Activated B cell treated with CpG ODN at 0.5 μM for 24 hours (primary cell): ENCODE results near the gene KLHL22. TPM values are rescaled to one million over a fixed set of nuclear protein-coding genes. Genes with fewer than 3 reads are reported as not detected.
"Not testable (repeated sequence)": the region's sequence is repeated elsewhere in the genome, so short reads cannot be mapped to it uniquely, and the experiment has no call there.

Experiments used
- ATAC-seq: fragments of 200-7000 bp; cut with Tn5 transposase; one replicate; pipeline ENCODE4 v1.10.0; 2021; ENCODE audit warnings: low read depth, mild to moderate bottlenecking, moderate library complexity
- CTCF ChIA-PET: fragments of 350-600 bp; sonication (Branson Sonifier 250); formaldehyde crosslinking; loops from one replicate; lab custom pipeline; 2021; ENCODE audit warnings: antibody characterized with exemption; lab: Charles Lee
- POLR2A ChIA-PET: fragments of 350-600 bp; sonication (Branson Sonifier 250); formaldehyde crosslinking; loops from one replicate; lab custom pipeline; 2021; ENCODE audit warnings: antibody characterized with exemption; lab: Charles Lee
- DNase-seq: peaks from one replicate; pipeline ENCODE4 v3.0.0; 2022
- H3K27ac Mint-ChIP-seq: one replicate; pipeline ENCODE4 v1.8.0; 2020; ENCODE audit warnings: mixed read lengths
- H3K27me3 Mint-ChIP-seq: one replicate; pipeline ENCODE4 v1.8.0; 2021; ENCODE audit warnings: mixed read lengths
- H3K36me3 Mint-ChIP-seq: one replicate; pipeline ENCODE4 v1.8.0; 2021; ENCODE audit warnings: low read depth, mixed read lengths
- H3K4me1 Mint-ChIP-seq: one replicate; pipeline ENCODE4 v1.8.0; 2021; ENCODE audit warnings: mixed read lengths
- H3K4me3 Mint-ChIP-seq: one replicate; pipeline ENCODE4 v1.8.0; 2020; ENCODE audit warnings: mild to moderate bottlenecking, mixed read lengths
- H3K9me3 Mint-ChIP-seq: one replicate; pipeline ENCODE4 v1.8.0; 2020; ENCODE audit warnings: mixed read lengths
- intact Hi-C: fragments of 100-400 bp; cut with micrococcal nuclease; formaldehyde crosslinking; loops from one replicate; pipeline ENCODE4 v1.15.1; 2024
- total RNA-seq: library from RNA; stranded (reverse); gene quantifications from 2 replicates; pipeline ENCODE4 v1.2.3, GENCODE V29; 2022
- TF ChIP-seq, protein P1 (sequence below): fragments of 200-600 bp; IDR thresholded peaks from one replicate; pipeline ENCODE4 v1.8.0; 2022; ENCODE audit warnings: antibody characterized with exemption, mild to moderate bottlenecking

KLHL22 gene
- total RNA-seq, 1 donor from 2014 or later: 26.1 TPM

DNA sequence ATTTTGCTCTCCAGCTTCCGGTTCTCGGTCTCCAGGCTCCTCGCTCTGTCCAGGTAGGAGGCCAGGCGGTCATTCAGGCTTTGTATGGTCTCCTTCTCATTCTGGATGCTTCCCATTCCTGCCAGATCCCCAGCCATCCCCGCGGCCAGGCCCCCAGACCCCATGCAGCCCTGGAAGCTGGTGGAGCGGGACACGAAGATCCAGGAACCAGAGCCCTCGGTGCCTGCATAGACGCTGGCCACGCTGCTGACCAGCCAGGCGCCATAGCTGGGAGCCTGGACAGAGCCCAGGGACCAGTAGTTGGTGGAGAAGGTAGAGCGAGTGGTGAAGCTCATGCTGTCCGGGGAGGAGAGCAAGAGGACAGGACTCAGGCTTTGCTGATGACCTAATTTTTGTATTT is 11.8 kb downstream of the KLHL22 start:
- intact Hi-C loops: no loop called here
- TF ChIP-seq, protein P1, sequence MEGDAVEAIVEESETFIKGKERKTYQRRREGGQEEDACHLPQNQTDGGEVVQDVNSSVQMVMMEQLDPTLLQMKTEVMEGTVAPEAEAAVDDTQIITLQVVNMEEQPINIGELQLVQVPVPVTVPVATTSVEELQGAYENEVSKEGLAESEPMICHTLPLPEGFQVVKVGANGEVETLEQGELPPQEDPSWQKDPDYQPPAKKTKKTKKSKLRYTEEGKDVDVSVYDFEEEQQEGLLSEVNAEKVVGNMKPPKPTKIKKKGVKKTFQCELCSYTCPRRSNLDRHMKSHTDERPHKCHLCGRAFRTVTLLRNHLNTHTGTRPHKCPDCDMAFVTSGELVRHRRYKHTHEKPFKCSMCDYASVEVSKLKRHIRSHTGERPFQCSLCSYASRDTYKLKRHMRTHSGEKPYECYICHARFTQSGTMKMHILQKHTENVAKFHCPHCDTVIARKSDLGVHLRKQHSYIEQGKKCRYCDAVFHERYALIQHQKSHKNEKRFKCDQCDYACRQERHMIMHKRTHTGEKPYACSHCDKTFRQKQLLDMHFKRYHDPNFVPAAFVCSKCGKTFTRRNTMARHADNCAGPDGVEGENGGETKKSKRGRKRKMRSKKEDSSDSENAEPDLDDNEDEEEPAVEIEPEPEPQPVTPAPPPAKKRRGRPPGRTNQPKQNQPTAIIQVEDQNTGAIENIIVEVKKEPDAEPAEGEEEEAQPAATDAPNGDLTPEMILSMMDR: no peak
- no peak for ATAC-seq
- Mint-ChIP-seq H3K27me3 (no peaks in the 10 kb centered on the region), H3K4me1 (peaks cover 5% of the 10 kb centered on the region), H3K27ac (no peak overlapping the region), H3K9me3 (no peaks in the 10 kb centered on the region), H3K4me3 (no peak overlapping the region), H3K36me3 (peaks cover 28% of the 10 kb centered on the region)
- ChIA-PET POLR2A (interaction anchor here (0.6 to 1.3 kb wide), 2 partner anchors 20 to 1265 kb away, joined by 3 to 8 read pairs; no protein-coding TSS in a partner anchor), CTCF (no interaction called here)
- DNase-seq: no peak

DNA sequence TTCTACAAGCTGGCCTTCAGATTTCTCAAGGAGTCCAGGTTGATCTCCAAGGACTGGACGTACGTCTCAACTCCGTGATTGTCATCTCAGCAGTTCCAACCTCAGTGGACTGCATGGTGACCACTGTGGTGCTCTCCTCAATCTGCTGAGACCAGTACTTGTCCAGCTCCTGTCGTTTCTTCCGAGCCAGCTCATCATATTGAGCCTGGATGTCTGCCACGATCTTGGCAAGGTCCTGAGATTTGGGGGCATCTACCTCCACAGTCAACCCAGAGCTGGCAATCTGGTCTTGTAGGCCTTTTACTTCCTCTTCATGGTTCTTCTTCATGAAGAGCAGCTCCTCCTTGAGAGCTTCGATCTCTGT is 12.5 kb downstream of the KLHL22 start:
- H3K9me3 Mint-ChIP-seq, H3K4me3 Mint-ChIP-seq, H3K27ac Mint-ChIP-seq, H3K4me1 Mint-ChIP-seq, ATAC-seq, DNase-seq, intact Hi-C loops, CTCF ChIA-PET, H3K27me3 Mint-ChIP-seq: not testable (repeated sequence)
- peaks cover 21% of the 10 kb centered on the region for H3K36me3 Mint-ChIP-seq
- POLR2A ChIA-PET: interaction anchor here (0.6 kb wide), 1 partner anchor 1266 kb away, joined by 8 read pairs; no protein-coding TSS in a partner anchor

DNA sequence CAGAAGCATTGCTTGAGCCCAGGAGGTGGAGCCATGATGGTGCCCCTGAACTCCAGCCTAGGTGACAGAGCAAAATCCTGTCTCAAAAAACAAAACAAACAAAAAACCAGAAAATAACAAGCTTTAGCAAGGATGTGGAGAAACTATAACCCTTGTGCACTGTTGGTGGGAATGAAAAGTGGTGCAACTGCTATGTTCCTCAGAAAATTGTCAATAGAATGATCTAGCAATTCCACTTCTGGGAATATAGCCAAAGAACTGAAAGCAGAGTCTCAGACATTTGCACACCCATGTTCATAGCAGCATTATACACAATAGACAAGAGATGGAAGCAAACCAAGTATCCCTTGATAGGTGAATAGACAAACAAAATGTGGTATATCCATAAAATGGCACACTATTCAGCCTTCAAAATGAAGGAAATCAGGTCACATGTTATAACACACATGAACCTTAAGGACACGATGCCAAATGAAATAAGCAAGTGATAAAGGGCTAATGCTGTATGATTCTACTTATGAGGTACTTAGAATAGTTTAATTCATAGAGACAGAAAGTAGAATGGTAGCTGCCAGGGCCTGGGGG is 15.9 kb downstream of the KLHL22 start:
- Mint-ChIP-seq H3K4me1 (no peaks in the 10 kb centered on the region), H3K27me3 (no peaks in the 10 kb centered on the region), H3K9me3 (no peaks in the 10 kb centered on the region), H3K36me3 (peaks cover 13% of the 10 kb centered on the region), H3K4me3 (no peak overlapping the region), H3K27ac (no peak overlapping the region)
- CTCF ChIA-PET: no interaction called here
- ATAC-seq (no peak), DNase-seq (no peak)
- intact Hi-C loops: no loop called here
- POLR2A ChIA-PET: no interaction called here
- TF ChIP-seq, protein P1: no peak

DNA sequence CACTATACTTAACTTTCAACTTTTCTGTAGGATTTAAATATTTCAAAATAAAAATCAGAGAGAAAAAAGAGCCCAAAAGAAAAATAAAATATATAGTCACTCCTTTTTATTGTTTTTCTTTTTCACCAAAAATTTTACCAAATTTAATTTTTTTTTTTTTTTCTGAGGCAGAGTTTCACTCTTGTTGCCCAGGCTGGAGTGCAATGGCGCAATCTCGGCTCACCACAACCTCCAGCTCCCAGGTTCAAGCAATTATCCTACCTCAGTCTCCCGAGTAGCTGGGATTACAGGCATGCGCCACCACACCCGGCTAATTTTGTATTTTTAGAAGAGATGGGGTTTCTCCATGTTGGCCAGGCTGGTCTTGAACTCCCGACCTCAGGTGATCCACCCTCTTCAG is 17.5 kb downstream of the KLHL22 start:
- DNase-seq, ATAC-seq, H3K4me1 Mint-ChIP-seq, intact Hi-C loops, H3K27ac Mint-ChIP-seq, CTCF ChIA-PET, H3K27me3 Mint-ChIP-seq, POLR2A ChIA-PET, H3K36me3 Mint-ChIP-seq, H3K9me3 Mint-ChIP-seq, H3K4me3 Mint-ChIP-seq: not testable (repeated sequence)

DNA sequence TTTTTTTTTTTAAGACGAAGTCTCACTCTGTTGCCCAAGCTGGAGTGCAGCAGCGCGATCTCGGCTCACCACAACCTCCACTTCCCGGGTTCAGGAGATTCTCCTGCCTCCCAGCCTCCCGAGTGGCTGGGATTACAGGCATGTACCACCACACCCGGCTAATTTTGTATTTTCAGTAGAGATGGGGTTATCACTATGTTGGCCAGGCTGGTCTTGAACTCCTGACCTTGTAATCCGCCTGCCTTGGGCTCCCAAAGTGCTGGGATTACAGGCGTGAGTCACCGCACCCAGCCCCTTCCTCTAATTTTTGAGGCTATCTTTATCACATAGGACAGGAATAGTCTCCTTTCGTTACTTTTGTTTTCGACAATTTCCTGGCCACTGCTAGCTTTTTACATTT is 20.0 kb downstream of the KLHL22 start:
- intact Hi-C loops, ATAC-seq, H3K27me3 Mint-ChIP-seq, CTCF ChIA-PET, H3K9me3 Mint-ChIP-seq, POLR2A ChIA-PET, DNase-seq, H3K27ac Mint-ChIP-seq, H3K4me3 Mint-ChIP-seq, H3K4me1 Mint-ChIP-seq: not testable (repeated sequence)
- H3K36me3 Mint-ChIP-seq: peaks cover 11% of the 10 kb centered on the region

DNA sequence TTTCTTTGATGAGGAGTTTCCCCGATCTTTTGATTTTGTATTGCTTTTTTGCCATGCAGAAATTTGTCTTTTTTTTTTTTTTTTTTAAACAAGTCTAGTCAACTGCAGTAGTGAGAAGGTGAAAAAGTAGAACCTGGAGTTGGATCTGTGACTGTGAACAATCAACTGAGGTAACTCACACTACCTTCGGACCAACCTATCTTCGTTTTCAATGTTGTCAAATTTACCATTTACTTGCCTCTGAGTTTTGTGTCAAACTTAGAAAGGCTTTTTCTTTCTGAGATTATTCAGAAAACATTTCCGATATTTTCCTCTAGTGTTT is 20.5 kb downstream of the KLHL22 start:
- no peak overlapping the region for H3K27ac Mint-ChIP-seq
- intact Hi-C loops: no loop called here
- no peaks in the 10 kb centered on the region for H3K27me3 Mint-ChIP-seq
- TF ChIP-seq, protein P1: no peak
- POLR2A ChIA-PET: no interaction called here
- DNase-seq (no peak), ATAC-seq (no peak)
- H3K9me3 Mint-ChIP-seq: no peaks in the 10 kb centered on the region
- no peaks in the 10 kb centered on the region for H3K4me1 Mint-ChIP-seq
- CTCF ChIA-PET: no interaction called here
- H3K4me3 Mint-ChIP-seq: no peak overlapping the region
- peaks cover 13% of the 10 kb centered on the region for H3K36me3 Mint-ChIP-seq
